HEK293 (cell line): ENCODE data around the gene ST6GALNAC6.

Source experiments
- CTCF ChIA-PET: fragments of 350-600 bp; formaldehyde crosslinking; extraction: SDS; loops from one replicate; lab custom pipeline; 2021; ENCODE audit warnings: antibody characterized with exemption; lab: Yijun Ruan, JAX
- POLR2A ChIA-PET: fragments of 300-600 bp; formaldehyde crosslinking; extraction: SDS; loops from one replicate; lab custom pipeline; 2020; ENCODE audit warnings: antibody characterized with exemption, inconsistent platforms; lab: Yijun Ruan, JAX
- H3K27ac ChIP-seq: fragments of 200-500 bp; sonication (Bioruptor generic); 2 replicates; pipeline ENCODE4 v1.5.1; 2014; ENCODE audit warnings: low read depth, low read length, control low read depth, inconsistent platforms; ENCODE audit errors: extremely low read depth
- H3K36me3 ChIP-seq, 2 experiments: fragments of 200-500 bp in 1 of 2; sonication (Bioruptor generic) in 1 of 2; 1 replicate in 1 of 2; 2 replicates in 1 of 2; pipeline ENCODE4 v1.5.1; 2014 to 2017; ENCODE audit warnings: inconsistent platforms in 2 of 2, low read length in 2 of 2; ENCODE audit not compliant: control insufficient read depth in 2 of 2, insufficient read depth in 1 of 2
- H3K4me1 ChIP-seq: fragments of 200-500 bp; sonication (Bioruptor generic); 2 replicates; pipeline ENCODE4 v1.5.1; 2014; ENCODE audit warnings: mild to moderate bottlenecking, low read length, inconsistent platforms; ENCODE audit not compliant: control insufficient read depth, insufficient read depth
- H3K4me3 ChIP-seq: 2 replicates; pipeline ENCODE4 v1.5.1; 2011; ENCODE audit warnings: low read depth, mild to moderate bottlenecking, control low read depth, low read length, moderate library complexity
- H3K9me3 ChIP-seq: fragments of 200-500 bp; sonication (Bioruptor generic); 2 replicates; pipeline ENCODE4 v1.5.1; 2014; ENCODE audit warnings: low read depth, low read length, inconsistent platforms; ENCODE audit not compliant: control insufficient read depth, insufficient read depth
- INSM2 ChIP-seq: fragments of 450-650 bp; formaldehyde crosslinking; IDR thresholded peaks from 2 replicates; pipeline ENCODE4 v1.5.1; 2016; ENCODE audit warnings: missing biosample characterization, missing genetic modification characterization
- KLF8 ChIP-seq: fragments of 450-650 bp; formaldehyde crosslinking; IDR thresholded peaks from 2 replicates; pipeline ENCODE4 v1.5.1; 2016; ENCODE audit warnings: missing biosample characterization, missing genetic modification characterization
- SCRT1 ChIP-seq: fragments of 450-650 bp; formaldehyde crosslinking; IDR thresholded peaks from 2 replicates; pipeline ENCODE4 v1.5.1; 2016; ENCODE audit warnings: missing biosample characterization, missing genetic modification characterization, borderline replicate concordance
- SP2 ChIP-seq: fragments of 450-650 bp; formaldehyde crosslinking; IDR thresholded peaks from 2 replicates; pipeline ENCODE4 v1.5.1; 2016; ENCODE audit warnings: missing biosample characterization, missing genetic modification characterization
- TCF7L2 ChIP-seq: IDR thresholded peaks from 2 replicates; pipeline ENCODE4 v1.6.1; 2011; ENCODE audit warnings: low read depth, mild to moderate bottlenecking, inconsistent platforms, low read length, moderate library complexity, borderline replicate concordance
- WT1 ChIP-seq: fragments of 450-650 bp; formaldehyde crosslinking; IDR thresholded peaks from 2 replicates; pipeline ENCODE4 v1.5.1; 2016; ENCODE audit warnings: missing biosample characterization, missing genetic modification characterization
- ZBTB17 ChIP-seq: fragments of 450-650 bp; formaldehyde crosslinking; IDR thresholded peaks from 2 replicates; pipeline ENCODE4 v1.5.1; 2016; ENCODE audit warnings: missing biosample characterization, missing genetic modification characterization
- ZNF146 ChIP-seq: fragments of 450-650 bp; formaldehyde crosslinking; IDR thresholded peaks from 2 replicates; pipeline ENCODE4 v1.5.1; 2016; ENCODE audit warnings: missing biosample characterization, missing genetic modification characterization
- ZNF223 ChIP-seq: fragments of 450-650 bp; formaldehyde crosslinking; IDR thresholded peaks from 2 replicates; pipeline ENCODE4 v1.5.1; 2016; ENCODE audit warnings: missing biosample characterization, missing genetic modification characterization
- ZNF24 ChIP-seq: fragments of 450-650 bp; formaldehyde crosslinking; IDR thresholded peaks from 2 replicates; pipeline ENCODE4 v1.5.1; 2016; ENCODE audit warnings: missing biosample characterization, missing genetic modification characterization
- ZNF292 ChIP-seq: fragments of 450-650 bp; formaldehyde crosslinking; IDR thresholded peaks from 2 replicates; pipeline ENCODE4 v1.5.1; 2016; ENCODE audit warnings: low read depth, missing biosample characterization, missing genetic modification characterization, borderline replicate concordance
- ZNF350 ChIP-seq: fragments of 450-650 bp; formaldehyde crosslinking; IDR thresholded peaks from 2 replicates; pipeline ENCODE4 v1.5.0; 2017; ENCODE audit warnings: missing biosample characterization, mild to moderate bottlenecking, missing genetic modification characterization
- ZNF366 ChIP-seq: fragments of 450-650 bp; formaldehyde crosslinking; conservative IDR thresholded peaks from 2 replicates; pipeline ENCODE4 v1.5.1; 2016; ENCODE audit warnings: missing biosample characterization, missing genetic modification characterization
- ZNF404 ChIP-seq: fragments of 450-650 bp; formaldehyde crosslinking; IDR thresholded peaks from 2 replicates; pipeline ENCODE4 v1.5.1; 2017; ENCODE audit warnings: missing biosample characterization, missing genetic modification characterization
- ZNF473 ChIP-seq: fragments of 450-650 bp; formaldehyde crosslinking; IDR thresholded peaks from 2 replicates; pipeline ENCODE4 v1.5.1; 2017; ENCODE audit warnings: missing biosample characterization, missing genetic modification characterization
- ZNF513 ChIP-seq: fragments of 450-650 bp; IDR thresholded peaks from 2 replicates; pipeline ENCODE4 v1.5.1; 2018; ENCODE audit warnings: missing biosample characterization, missing genetic modification characterization
- ZNF560 ChIP-seq: fragments of 450-650 bp; formaldehyde crosslinking; IDR thresholded peaks from 2 replicates; pipeline ENCODE4 v1.5.1; 2017; ENCODE audit warnings: missing biosample characterization, missing genetic modification characterization, borderline replicate concordance
- ZNF580 ChIP-seq: fragments of 450-650 bp; formaldehyde crosslinking; IDR thresholded peaks from 2 replicates; pipeline ENCODE4 v1.5.1; 2016; ENCODE audit warnings: missing biosample characterization, missing genetic modification characterization
- ZNF600 ChIP-seq: fragments of 450-650 bp; formaldehyde crosslinking; IDR thresholded peaks from 2 replicates; pipeline ENCODE4 v1.5.1; 2016; ENCODE audit warnings: missing biosample characterization, missing genetic modification characterization
- ZNF624 ChIP-seq: fragments of 450-650 bp; formaldehyde crosslinking; IDR thresholded peaks from 2 replicates; pipeline ENCODE4 v1.5.1; 2017; ENCODE audit warnings: missing biosample characterization, missing genetic modification characterization
- ZNF654 ChIP-seq: fragments of 450-650 bp; formaldehyde crosslinking; IDR thresholded peaks from 2 replicates; pipeline ENCODE4 v1.5.1; 2016; ENCODE audit warnings: low read depth, missing biosample characterization, missing genetic modification characterization
- ZNF692 ChIP-seq: fragments of 450-650 bp; formaldehyde crosslinking; IDR thresholded peaks from 2 replicates; pipeline ENCODE4 v1.5.1; 2016; ENCODE audit warnings: missing biosample characterization, missing genetic modification characterization
- ZNF747 ChIP-seq: fragments of 450-650 bp; formaldehyde crosslinking; IDR thresholded peaks from 2 replicates; pipeline ENCODE4 v1.5.1; 2016; ENCODE audit warnings: missing biosample characterization, missing genetic modification characterization
- ZNF830 ChIP-seq: fragments of 450-650 bp; IDR thresholded peaks from 2 replicates; pipeline ENCODE4 v1.5.0; 2018; ENCODE audit warnings: missing biosample characterization, missing genetic modification characterization, low read depth, mild to moderate bottlenecking, moderate library complexity
- ZNF843 ChIP-seq: fragments of 450-650 bp; formaldehyde crosslinking; IDR thresholded peaks from 2 replicates; pipeline ENCODE4 v1.5.1; 2016; ENCODE audit warnings: missing biosample characterization, missing genetic modification characterization
- TF ChIP-seq, protein P1 (sequence below): fragments of 450-650 bp; formaldehyde crosslinking; IDR thresholded peaks from 2 replicates; pipeline ENCODE4 v1.5.1; 2016; ENCODE audit warnings: missing biosample characterization, missing genetic modification characterization
- TF ChIP-seq, protein P2 (sequence below): fragments of 450-650 bp; formaldehyde crosslinking; IDR thresholded peaks from 2 replicates; pipeline ENCODE4 v1.5.1; 2017; ENCODE audit warnings: missing biosample characterization, mild to moderate bottlenecking, missing genetic modification characterization, moderate library complexity

Gene ST6GALNAC6

GRCh38 chr9:127937388-127938297 is 38.2 kb upstream of the ST6GALNAC6 start, which contains the start of gene DPM2 (continued):
- no peak for TF ChIP-seq ZNF223 (tag by site-specific recombination)
- no peak for TF ChIP-seq ZNF843
- no peak for TF ChIP-seq WT1 (tag by site-specific recombination)
- peak; percentile 84 for TF ChIP-seq SP2 (tag by site-specific recombination)
- TF ChIP-seq ZNF146 (tag by site-specific recombination), result no peak
- TF ChIP-seq ZNF24, result no peak; the same call in 1 of the 2 replicates
- TF ChIP-seq ZNF292, result no peak
- TF ChIP-seq ZNF513, result no peak
- TF ChIP-seq, protein P1, sequence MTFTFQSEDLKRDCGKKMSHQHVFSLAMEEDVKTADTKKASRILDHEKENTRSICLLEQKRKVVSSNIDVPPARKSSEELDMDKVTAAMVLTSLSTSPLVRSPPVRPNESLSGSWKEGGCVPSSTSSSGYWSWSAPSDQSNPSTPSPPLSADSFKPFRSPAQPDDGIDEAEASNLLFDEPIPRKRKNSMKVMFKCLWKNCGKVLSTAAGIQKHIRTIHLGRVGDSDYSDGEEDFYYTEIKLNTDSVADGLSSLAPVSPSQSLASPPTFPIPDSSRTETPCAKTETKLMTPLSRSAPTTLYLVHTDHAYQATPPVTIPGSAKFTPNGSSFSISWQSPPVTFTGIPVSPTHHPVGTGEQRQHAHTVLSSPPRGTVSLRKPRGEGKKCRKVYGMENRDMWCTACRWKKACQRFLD (tag by site-specific recombination), result no peak
- TF ChIP-seq ZNF600 (tag by site-specific recombination), result 0 out of 2 replicates have a peak, but pooled peaks have one; percentile 9
- no peak for TF ChIP-seq TCF7L2
- TF ChIP-seq ZNF560, result no peak
- peak; percentile 63 for TF ChIP-seq ZBTB17 (tag by site-specific recombination)
- peak; percentile 92 for TF ChIP-seq SCRT1 (tag by site-specific recombination)
- TF ChIP-seq KLF8 (tag by site-specific recombination), result peak; percentile 29; the same call in 1 of the 2 replicates
- TF ChIP-seq ZNF830 (tag by site-specific recombination), result no peak
- TF ChIP-seq, protein P2, sequence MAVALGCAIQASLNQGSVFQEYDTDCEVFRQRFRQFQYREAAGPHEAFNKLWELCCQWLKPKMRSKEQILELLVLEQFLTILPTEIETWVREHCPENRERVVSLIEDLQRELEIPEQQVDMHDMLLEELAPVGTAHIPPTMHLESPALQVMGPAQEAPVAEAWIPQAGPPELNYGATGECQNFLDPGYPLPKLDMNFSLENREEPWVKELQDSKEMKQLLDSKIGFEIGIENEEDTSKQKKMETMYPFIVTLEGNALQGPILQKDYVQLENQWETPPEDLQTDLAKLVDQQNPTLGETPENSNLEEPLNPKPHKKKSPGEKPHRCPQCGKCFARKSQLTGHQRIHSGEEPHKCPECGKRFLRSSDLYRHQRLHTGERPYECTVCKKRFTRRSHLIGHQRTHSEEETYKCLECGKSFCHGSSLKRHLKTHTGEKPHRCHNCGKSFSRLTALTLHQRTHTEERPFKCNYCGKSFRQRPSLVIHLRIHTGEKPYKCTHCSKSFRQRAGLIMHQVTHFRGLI (tag by site-specific recombination), result no peak
- no peak for TF ChIP-seq ZNF366 (tag by site-specific recombination)

DNA sequence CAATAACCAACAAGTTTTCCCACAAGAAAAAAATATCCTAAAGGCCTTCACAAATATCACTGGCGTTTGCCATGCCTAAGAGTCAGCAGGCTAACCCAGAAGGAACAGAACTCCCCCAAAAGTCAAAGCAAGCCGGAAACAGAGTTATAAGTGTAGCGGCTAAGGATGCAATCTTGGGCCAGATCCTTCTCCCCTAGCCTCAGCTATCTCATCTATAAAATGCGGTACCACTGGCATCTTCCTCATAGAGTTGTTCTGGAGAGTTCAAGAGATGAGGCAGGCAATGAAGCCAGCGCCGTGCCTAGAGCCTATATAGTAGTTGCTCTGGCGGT is 37.6 kb upstream of the ST6GALNAC6 start:
- peak overlapping the region; percentile 58 for H3K4me3 ChIP-seq
- H3K36me3 ChIP-seq, result peaks cover 0 to 29% of the 10 kb centered on the region in 2 experiments; a peak in 1 of 3 replicates
- H3K9me3 ChIP-seq, result no peaks in the 10 kb centered on the region
- H3K4me1 ChIP-seq, result 0 out of 2 replicates have a peak, but pooled peaks cover 2% of the 10 kb centered on the region
- CTCF ChIA-PET, result interaction anchor here (0.5 to 1.5 kb wide), 5 partner anchors 43 to 1189 kb away, joined by 3 to 7 read pairs (median 3); partner anchors contain the start of gene EEIG1
- POLR2A ChIA-PET, result interaction anchor here (0.7 kb wide), 2 partner anchors 8 to 130 kb away, joined by 3 read pairs; partner anchors contain the start of gene NAIF1
- peak overlapping the region; percentile 45; the same call in 1 of the 2 replicates for H3K27ac ChIP-seq
- TF ChIP-seq ZNF350 (tag by site-specific recombination) (no peak), ZNF692 (tag by site-specific recombination) (no peak), ZNF473 (tag by site-specific recombination) (no peak), ZNF624 (tag by site-specific recombination) (no peak), ZNF580 (tag by site-specific recombination) (no peak), ZNF747 (no peak), ZNF654 (tag by site-specific recombination) (no peak), INSM2 (tag by site-specific recombination) (no peak), ZNF404 (no peak)
